Endothelial cell of hepatic sinusoid (primary cell): ENCODE measurements around the gene PRMT5.

Experiments
- in situ Hi-C: cut with HindIII; loops from 2 replicates; pipeline ENCODE4 v1.10.0; 2017; ENCODE audit warnings: low sequenced_read_pairs

PRMT5 gene

GRCh38 chr14:22882529-22883172 lies 46.5 kb downstream of the PRMT5 start:
- in situ Hi-C loops: no loop called here

DNA sequence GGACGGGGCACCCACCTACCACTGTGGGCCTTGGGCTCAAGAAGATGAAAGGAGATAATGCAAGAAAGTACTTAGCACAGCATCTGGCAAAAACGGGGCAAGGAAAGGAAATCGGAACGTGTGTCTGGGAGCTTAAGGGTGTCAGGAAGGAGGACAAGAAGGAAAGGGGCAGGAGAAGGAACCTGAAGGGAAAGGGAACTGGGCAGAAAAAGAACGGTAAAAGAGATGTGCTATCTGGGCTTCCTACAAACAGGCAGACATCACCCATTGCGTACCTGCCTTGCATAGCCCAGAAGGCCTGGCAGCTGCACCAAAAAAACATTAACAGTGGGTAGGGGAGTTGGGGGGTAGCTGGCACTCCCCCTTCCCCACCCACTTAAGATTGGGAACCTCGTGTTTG lies 47.1 kb downstream of the PRMT5 start:
- in situ Hi-C loops: no loop called here

- in situ Hi-C loops: no loop called here
These were observed 50.6 kb downstream of the PRMT5 start for GRCh38 chr14:22878271-22879246.

DNA sequence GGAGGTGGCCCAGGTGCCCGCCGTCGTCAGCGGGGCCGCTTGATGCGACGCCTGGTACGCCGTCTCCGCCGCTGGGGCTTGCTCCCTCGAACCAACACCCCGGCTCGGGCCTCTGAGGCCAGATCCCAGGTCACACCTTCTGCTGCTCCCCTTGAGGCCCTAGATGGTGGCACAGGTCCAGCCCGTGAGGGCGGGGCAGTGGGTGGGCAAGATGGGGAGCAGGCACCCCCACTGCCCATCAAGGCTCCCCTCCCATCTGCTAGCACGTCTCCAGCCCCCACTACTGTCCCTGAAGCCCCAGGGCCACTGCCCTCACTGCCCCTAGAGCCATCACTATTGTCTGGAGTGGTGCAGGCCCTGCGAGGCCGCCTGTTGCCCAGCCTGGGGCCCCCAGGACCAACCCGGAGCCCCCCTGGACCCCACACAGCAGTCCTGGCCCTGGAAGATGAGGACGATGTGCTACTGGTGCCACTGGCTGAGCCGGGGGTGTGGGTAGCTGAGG lies 52.1 kb downstream of the PRMT5 start:
- in situ Hi-C loops: no loop called here

GRCh38 chr14:22875748-22876319 lies 53.3 kb downstream of the PRMT5 start:
- in situ Hi-C loops: no loop called here

GRCh38 chr14:22875003-22875747 lies 54.0 kb downstream of the PRMT5 start:
- in situ Hi-C loops: no loop called here

GRCh38 chr14:22872833-22873520 lies 56.2 kb downstream of the PRMT5 start:
- in situ Hi-C loops: no loop called here

DNA sequence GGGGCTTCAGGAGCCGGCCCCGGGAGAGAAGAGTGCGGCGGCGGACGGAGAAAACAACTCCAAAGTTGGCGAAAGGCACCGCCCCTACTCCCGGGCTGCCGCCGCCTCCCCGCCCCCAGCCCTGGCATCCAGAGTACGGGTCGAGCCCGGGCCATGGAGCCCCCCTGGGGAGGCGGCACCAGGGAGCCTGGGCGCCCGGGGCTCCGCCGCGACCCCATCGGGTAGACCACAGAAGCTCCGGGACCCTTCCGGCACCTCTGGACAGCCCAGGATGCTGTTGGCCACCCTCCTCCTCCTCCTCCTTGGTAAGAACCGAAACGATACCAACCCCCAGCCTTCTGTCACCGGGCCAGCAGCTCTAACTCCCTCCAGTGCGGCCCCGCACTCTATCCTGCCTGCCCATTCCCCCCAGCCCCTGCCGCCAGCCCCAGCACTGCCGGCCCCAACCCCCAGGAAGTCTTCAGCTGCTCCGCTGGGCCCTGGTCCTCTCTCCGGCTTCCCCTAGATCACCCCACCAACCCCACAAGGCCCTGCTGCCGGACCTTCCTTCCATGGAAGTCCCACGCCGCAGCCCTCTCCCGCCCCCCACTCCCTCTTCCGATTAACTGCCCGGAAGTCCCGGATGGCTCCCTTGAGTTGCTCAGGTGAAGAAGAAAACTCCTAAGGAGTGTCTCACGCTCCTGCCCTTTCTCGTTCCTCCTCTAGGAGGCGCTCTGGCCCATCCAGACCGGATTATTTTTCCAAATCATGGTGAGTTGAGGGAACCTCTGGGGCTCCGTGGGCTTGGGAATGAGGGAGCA lies 56.9 kb downstream of the PRMT5 start:
- in situ Hi-C loops: no loop called here

GRCh38 chr14:22871224-22872032 lies 57.7 kb downstream of the PRMT5 start, which contains the start of gene LRP10:
TSS of gene LRP10 (plus strand) at chr14:22871740. CDS start at chr14:22872304, 564 bp downstream.
- in situ Hi-C loops: no loop called here

- in situ Hi-C loops: no loop called here
These were observed 58.4 kb downstream of the PRMT5 start for GRCh38 chr14:22870811-22871223.
